K562 (cell line): ENCODE results near the gene DIP2C.

Experiments used
- ARID1B ChIP-seq: fragments of 450-650 bp; IDR thresholded peaks from 2 replicates; pipeline ENCODE4 v1.6.1; 2016; ENCODE audit warnings: antibody characterized with exemption, mild to moderate bottlenecking, inconsistent platforms
- CEBPB ChIP-seq: fragments of 450-650 bp; IDR thresholded peaks from 2 replicates; pipeline ENCODE4 v1.6.1; 2016; ENCODE audit warnings: missing genetic modification characterization, missing compliant biosample characterization
- ELF1 ChIP-seq: fragments of 200-800 bp; sonication (Bioruptor generic); IDR thresholded peaks from 2 replicates; pipeline ENCODE4 v1.6.1; 2016; ENCODE audit warnings: missing genetic modification characterization, missing compliant biosample characterization
- LEF1 ChIP-seq: fragments of 450-650 bp; IDR thresholded peaks from 2 replicates; pipeline ENCODE4 v1.6.1; 2016; ENCODE audit warnings: mild to moderate bottlenecking
- POLR2A ChIP-seq: fragments of 450-650 bp; conservative IDR thresholded peaks from 2 replicates; pipeline ENCODE4 v1.6.1; 2016
- TF ChIP-seq, protein P1 (sequence below), 2 experiments: fragments of 450-650 bp; formaldehyde crosslinking in 1 of 2; IDR thresholded peaks; 2 replicates each; pipeline versions ENCODE4 v1.4.0 to v1.6.1; 2014 to 2020; ENCODE audit warnings: mild to moderate bottlenecking in 2 of 2, borderline replicate concordance in 1 of 2, low read depth in 1 of 2
- TF ChIP-seq, protein P2 (sequence below), 3 experiments: IDR thresholded peaks in 2 of 3; conservative IDR thresholded peaks in 1 of 3; 2 replicates each; pipeline ENCODE4 v1.5.1; 2011 to 2012; ENCODE audit warnings: low read length in 3 of 3, mild to moderate bottlenecking in 3 of 3, control low read depth in 2 of 3, improper control_type of control experiment in 1 of 3, inconsistent platforms in 1 of 3, low read depth in 1 of 3, mixed read lengths in 1 of 3, moderate library complexity in 1 of 3; ENCODE audit not compliant: insufficient read depth in 2 of 3

DNA sequence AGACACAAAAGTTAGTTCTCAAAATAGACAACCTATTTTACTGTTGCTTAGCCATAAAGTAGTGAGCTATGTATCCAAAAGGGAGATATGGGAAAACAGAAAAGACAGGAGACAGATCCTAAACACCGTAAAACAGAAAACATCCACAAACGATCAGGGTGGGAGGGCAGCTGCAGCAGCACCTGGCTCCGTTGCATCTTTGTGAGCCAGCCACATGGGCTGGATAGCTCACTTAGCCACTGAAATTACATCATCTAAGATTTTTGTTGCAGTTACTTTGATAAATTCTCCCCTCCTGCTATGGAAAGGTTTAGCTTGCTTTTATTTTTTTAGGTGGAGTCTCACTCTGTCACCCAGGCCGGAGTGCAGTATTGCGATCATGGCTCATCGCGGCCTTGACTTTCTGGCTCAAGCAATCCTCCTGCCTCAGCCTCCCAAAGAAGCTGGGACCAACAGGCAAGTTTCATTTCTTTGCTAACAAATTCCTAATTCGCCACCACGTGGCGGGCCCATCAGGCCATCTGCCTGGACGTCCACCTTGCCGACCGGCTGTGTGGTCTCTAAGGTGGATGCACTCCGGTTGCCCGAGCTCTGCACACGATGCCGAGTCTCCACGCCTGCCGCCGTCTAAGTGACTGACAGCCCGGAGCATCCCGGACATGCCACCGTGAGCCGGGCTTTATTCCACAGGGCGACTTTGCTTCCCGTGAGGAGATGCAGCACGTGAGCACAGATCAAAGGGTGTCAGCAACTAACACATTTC lies 159.8 kb downstream of the DIP2C start:
- TF ChIP-seq LEF1 (no peak), ARID1B (no peak), POLR2A (no peak), CEBPB (no peak), ELF1 (tag) (no peak)
- TF ChIP-seq, protein P1, sequence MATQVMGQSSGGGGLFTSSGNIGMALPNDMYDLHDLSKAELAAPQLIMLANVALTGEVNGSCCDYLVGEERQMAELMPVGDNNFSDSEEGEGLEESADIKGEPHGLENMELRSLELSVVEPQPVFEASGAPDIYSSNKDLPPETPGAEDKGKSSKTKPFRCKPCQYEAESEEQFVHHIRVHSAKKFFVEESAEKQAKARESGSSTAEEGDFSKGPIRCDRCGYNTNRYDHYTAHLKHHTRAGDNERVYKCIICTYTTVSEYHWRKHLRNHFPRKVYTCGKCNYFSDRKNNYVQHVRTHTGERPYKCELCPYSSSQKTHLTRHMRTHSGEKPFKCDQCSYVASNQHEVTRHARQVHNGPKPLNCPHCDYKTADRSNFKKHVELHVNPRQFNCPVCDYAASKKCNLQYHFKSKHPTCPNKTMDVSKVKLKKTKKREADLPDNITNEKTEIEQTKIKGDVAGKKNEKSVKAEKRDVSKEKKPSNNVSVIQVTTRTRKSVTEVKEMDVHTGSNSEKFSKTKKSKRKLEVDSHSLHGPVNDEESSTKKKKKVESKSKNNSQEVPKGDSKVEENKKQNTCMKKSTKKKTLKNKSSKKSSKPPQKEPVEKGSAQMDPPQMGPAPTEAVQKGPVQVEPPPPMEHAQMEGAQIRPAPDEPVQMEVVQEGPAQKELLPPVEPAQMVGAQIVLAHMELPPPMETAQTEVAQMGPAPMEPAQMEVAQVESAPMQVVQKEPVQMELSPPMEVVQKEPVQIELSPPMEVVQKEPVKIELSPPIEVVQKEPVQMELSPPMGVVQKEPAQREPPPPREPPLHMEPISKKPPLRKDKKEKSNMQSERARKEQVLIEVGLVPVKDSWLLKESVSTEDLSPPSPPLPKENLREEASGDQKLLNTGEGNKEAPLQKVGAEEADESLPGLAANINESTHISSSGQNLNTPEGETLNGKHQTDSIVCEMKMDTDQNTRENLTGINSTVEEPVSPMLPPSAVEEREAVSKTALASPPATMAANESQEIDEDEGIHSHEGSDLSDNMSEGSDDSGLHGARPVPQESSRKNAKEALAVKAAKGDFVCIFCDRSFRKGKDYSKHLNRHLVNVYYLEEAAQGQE (IDR thresholded peaks at IDR 0.05; ENCODE audit: borderline replicate concordance): no peak
- TF ChIP-seq, protein P1 (CRISPR knock-in tag; IDR thresholded peaks at IDR 0.05; ENCODE audit: low read depth): no peak
- TF ChIP-seq, protein P2, sequence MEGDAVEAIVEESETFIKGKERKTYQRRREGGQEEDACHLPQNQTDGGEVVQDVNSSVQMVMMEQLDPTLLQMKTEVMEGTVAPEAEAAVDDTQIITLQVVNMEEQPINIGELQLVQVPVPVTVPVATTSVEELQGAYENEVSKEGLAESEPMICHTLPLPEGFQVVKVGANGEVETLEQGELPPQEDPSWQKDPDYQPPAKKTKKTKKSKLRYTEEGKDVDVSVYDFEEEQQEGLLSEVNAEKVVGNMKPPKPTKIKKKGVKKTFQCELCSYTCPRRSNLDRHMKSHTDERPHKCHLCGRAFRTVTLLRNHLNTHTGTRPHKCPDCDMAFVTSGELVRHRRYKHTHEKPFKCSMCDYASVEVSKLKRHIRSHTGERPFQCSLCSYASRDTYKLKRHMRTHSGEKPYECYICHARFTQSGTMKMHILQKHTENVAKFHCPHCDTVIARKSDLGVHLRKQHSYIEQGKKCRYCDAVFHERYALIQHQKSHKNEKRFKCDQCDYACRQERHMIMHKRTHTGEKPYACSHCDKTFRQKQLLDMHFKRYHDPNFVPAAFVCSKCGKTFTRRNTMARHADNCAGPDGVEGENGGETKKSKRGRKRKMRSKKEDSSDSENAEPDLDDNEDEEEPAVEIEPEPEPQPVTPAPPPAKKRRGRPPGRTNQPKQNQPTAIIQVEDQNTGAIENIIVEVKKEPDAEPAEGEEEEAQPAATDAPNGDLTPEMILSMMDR (IDR thresholded peaks at IDR 0.05 in 2 of 3, conservative IDR thresholded peaks at IDR 0.05 in 1 of 3; ENCODE audit: insufficient read depth in 2 of 3, low read depth in 1 of 3, low read length in 3 of 3): no peak
